CD4-positive, alpha-beta T cell treated with Interleukin-6 at 100 ng/mL for 8 hours (primary cell): ENCODE data around the gene TMEM191B.
"Not testable (repeated sequence)": the region's sequence is repeated elsewhere in the genome, so short reads cannot be mapped to it uniquely, and the experiment has no call there.

ENCODE experiments used
- DNase-seq: peaks from one replicate; pipeline ENCODE4 v3.0.0-alpha.2; 2020; ENCODE audit warnings: mixed read lengths, low spot score

Gene TMEM191B

GRCh38 chr22:18527752-18528596 is at the start of gene TMEM191B:
TMEM191B (plus strand) TSS chr22:18527802; CDS start chr22:18527981, 179 bp downstream.
- DNase-seq, result not testable (repeated sequence)

GRCh38 chr22:18496227-18496626 is 31.4 kb upstream of the TMEM191B start:
- DNase-seq, result not testable (repeated sequence)

GRCh38 chr22:18511327-18511726 is 16.3 kb upstream of the TMEM191B start:
- not testable (repeated sequence) for DNase-seq

- not testable (repeated sequence) for DNase-seq
Observed at GRCh38 chr22:18512378-18512777, 15.2 kb upstream of the TMEM191B start.

DNA sequence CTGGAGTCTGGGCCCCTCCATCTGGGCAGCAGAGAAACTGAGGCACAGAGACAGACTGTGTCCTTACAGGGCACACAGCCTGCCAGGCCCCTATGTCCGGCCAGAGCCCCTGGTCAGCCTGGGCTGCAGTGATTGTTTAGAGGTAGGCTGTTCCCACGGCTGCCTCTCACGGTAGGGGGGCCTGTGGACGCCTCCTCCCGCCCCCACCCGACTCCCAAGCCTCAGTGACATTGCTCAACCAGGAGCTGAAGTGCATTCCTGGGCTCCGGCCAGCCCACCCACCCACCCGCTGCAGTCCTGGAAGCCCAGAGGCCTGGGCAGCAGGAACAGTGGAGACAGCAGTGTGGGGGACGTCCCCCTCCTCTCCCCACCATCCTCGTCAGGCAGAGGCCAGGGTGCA is 14.1 kb upstream of the TMEM191B start:
- not testable (repeated sequence) for DNase-seq

DNA sequence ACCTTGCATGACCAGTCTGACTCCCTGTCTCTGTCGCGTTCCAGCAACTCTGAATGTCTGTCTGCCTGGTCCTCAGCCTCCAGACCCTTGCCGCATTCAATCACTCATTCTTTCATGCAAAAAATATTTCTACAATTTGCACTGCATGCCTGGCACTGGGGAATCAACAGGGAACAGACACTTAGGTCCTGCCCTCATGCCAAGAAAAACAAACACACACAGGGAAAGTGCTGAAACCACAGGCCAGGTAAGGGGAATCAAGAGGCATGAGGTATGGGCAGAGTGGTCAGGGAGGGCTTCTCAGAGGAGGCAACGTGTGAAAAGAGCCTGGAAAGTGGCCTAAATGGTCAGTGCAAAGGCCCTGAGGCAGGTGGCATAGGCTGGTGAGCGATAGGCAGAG is 9.5 kb upstream of the TMEM191B start, which contains the start of gene GGTLC3:
Gene GGTLC3, minus strand, starts transcription at position 101 of the 400 bp plus-strand sequence. CDS start 264 bp downstream, outside the sequence.
- not testable (repeated sequence) for DNase-seq

DNA sequence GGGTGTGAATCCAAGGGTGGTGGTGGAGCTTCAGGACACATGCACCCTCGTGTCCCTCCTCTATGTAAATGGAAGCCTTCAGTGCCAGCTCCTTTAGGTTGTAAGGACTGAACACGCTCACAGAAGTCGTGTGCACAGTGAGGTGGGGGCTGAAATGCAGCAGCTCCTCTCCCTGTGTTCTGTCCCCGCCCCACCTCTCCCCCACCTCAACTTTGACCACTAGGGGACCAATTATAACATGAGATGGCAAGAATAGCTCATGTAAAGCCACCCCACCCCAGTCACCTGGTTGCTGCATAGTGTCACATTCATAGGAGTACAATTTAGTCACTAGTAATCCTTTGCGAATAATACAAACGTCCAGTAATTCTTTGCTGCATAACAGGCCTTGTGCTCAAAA is 4.8 kb upstream of the TMEM191B start:
- DNase-seq, result not testable (repeated sequence)

DNA sequence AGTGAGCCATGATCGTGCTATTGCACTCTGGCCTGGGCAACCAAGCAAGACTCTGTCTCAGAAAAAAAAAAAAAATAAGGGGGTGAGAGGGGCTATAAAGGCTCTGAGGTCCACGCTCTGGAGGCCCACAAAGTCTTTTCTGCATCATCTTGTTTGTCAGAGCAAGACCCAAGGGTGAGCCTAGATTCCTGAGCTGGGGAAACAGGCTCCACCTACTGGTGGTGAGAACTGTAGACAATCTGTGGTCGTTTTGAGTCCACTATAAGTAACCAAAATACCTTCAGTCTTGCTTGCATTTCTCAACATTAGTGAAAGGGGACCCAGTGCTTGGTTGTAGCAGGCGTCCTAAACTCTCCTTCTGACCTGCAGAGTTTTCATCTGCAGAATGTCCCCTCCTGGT is 4.3 kb upstream of the TMEM191B start:
- DNase-seq, result not testable (repeated sequence)

DNA sequence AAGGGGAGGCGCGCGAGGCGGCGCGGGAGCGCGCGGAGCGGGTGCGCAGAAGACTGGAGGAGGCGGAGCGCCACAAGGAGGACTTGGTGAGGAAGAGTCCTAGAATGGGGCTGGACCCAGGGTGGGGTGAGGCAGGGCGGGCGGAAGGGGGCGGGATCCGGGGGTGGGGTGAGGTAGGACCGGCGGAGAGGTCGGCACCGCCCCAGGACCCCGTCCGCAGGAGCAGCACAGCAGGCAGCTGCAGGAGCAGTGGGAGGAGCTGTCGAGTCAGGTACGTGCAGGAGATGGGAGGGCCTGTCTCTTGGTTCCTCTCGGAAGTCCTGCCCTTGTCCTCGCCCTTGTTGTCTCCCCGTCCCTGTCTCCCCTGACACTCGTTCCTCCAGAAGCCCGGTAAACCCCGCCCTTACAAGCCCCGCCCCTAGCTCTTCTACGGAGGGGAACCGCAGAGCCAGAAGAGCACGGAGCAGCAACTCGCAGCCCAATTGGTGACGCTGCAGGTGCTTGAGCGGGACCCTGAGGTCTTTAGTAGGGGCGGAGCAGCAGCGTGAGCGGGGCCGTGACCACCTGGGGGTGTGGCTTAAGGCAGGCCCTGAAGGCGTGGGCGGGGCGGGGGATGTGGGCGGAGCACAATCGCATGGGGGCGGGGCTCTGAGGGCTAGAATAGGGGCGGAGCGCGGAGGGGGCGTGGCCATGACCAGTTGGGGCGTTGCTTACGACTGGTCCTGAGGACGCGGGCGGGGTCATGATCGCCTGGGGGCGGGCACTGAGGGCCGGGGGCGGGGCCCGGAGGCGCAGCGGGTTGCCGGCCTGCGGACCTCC is 1.2 kb downstream of the TMEM191B start:
- DNase-seq, result peak; percentile 74

DNA sequence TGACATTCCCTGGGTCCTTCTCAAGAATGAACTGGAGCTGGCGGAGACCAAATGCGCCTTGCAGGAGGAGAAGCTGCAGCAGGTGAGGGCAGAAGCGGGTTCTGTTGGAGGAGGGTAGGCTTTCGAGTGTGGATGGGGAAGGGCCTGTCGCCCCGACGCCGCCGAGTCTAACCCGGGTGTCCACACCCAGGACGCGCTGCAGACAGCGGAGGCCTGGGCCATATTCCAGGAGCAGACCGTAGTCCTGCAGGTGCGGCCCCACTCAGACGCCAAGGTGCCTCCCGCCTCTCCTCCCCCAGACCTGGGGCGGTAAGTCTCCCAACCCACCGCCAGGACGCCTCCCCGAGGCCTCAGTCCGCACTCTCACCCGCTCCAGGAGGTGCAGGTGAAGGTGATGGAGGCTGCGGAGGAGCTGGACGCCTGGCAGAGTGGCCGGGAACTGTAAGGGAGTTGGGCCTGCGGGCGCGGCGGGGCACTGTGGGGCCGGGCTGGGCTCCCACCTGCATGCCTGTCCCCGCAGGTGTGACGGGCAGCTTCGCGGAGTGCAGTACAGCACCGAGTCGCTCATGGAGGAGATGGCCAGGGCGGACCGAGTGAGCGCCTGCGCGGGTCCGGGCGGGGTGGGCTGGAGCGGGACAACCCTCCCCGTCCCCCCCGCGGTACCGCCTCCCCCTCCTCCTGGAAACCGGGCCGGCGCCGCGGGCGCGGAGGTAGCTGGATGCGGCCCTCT is 2.0 kb downstream of the TMEM191B start:
- DNase-seq, result not testable (repeated sequence)

DNA sequence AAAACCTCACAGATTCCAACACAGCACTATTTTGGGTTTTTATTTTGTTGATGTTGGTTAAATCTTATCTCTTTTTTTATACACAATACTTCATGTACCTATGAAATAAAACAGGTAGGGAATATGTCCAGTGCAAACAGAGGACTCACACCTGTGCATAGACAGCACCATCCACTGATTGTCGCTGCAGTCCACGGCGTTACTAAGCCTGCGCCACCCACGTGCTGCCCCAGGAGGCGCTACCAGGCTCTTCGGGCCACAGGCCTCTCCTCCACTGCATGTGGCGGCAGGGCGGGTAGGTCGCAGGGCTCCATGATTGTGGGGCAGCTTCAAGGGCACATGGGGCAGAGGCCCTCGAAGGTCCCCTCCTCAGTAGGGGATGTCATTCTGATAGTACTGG is 6.0 kb downstream of the TMEM191B start:
- DNase-seq, result not testable (repeated sequence)

DNA sequence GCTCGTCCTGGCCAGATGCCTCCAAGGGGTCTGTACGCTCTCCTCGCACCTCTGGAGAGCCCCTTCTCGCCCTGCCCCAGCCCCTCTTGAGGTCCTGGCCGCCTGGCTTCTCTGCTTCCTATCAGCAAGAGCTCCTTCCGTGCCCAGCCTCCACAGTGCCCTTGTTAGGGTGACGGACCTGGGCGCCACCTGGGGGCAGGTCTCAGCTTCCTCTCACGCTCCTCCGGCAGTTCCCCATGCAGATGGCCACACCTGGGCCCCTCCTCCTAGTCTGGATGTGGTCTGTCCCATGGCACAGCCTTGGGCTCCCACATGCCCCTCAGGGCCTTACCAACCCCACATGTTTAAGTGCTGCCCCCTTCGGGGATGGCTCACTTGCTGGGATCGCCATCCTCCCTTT is 6.7 kb downstream of the TMEM191B start:
- DNase-seq, result not testable (repeated sequence)

DNA sequence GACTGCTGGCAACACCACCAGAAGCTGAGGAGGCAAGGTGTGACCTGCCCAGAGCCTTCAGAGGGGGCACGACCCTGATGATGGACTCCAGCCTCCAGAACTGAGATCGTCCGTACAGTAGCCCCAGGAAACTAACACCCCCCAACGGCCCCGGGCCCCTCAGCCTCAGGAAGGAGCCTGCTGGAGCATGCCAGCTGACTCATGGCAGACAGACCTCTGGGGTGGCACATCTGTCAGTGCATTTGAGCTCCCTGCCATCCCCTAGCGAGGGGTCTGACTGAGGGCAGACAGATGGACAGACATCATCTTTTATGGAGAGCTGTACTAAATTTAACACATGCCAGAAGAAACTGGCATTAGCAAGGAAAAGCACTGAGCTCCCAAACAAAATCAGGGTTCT is 12.4 kb downstream of the TMEM191B start:
- DNase-seq, result not testable (repeated sequence)

- not testable (repeated sequence) for DNase-seq
Observed at GRCh38 chr22:18543400-18543799, 15.8 kb downstream of the TMEM191B start.

DNA sequence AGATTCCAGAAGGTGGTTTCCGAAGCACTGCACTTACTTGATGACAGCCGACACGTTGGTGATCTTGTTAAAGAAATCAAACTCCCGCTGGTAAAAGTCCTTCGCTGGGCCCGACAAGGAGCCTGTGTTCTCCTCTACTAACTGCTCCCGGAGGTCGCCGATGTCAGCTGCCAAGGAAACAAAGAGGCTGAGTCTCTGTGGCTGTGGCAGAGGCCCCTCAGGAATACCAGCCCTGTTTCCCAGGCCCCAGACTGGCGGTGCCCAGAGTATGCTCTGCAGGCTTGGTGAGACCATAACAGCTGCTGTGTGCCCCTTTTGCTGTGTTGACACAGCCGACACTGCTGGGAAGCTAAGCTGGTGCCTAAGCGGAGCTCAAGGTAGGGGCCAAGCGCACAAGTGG is 17.0 kb downstream of the TMEM191B start:
- not testable (repeated sequence) for DNase-seq

DNA sequence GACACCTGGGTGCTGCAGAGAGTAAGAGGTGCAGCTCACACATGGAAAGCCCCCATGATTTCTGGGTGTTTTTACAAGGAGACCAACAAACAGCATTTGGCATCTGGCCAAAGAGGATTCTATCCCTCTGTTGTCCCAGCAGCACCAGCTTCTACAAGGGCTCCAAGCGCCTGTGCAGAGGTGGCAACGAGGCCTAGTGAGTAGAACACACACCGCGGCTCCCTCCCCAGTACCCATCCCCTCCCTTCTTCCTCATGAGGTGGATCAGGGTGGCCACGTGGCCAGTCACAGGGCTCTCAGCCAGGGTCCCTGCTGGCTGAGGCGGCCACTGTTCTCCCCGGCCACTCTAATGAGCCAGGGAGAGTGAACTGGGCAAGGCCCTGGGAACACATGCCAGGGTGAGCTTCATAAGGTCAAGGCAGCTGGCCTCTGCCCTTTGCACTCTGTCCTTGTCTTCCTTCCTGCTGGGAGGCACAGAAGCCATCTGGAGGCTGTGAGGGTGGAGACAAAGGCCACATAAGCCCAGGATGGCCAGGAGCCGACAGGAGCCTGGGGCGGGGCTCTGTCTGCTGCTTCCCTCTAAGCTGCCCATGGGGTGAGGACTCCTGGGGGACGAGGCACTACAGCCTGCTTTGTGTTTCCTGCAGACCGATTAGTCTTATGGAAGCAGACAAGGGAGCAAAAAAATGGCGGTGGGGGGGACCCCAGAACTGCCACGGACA is 22.0 kb downstream of the TMEM191B start:
- not testable (repeated sequence) for DNase-seq

DNA sequence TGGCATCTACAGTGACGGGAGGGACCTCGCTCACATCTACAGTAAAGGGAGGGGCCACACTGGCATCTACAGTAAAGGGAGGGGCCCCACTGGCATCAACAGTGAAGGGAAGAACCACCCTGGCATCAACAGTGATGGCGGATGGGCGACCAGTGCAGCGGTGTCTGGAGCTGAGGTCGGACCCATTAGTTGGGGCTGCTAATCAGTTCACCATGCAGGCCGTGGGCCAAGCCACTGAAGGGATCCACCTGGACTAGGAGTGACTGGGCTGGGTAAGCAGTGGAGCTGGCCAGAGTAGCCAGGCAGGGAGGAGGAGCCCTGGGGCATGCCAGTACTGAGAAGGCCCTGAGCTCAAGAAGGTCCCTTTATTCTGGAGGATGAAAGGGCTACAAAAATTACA is 23.4 kb downstream of the TMEM191B start:
- DNase-seq, result not testable (repeated sequence)

DNA sequence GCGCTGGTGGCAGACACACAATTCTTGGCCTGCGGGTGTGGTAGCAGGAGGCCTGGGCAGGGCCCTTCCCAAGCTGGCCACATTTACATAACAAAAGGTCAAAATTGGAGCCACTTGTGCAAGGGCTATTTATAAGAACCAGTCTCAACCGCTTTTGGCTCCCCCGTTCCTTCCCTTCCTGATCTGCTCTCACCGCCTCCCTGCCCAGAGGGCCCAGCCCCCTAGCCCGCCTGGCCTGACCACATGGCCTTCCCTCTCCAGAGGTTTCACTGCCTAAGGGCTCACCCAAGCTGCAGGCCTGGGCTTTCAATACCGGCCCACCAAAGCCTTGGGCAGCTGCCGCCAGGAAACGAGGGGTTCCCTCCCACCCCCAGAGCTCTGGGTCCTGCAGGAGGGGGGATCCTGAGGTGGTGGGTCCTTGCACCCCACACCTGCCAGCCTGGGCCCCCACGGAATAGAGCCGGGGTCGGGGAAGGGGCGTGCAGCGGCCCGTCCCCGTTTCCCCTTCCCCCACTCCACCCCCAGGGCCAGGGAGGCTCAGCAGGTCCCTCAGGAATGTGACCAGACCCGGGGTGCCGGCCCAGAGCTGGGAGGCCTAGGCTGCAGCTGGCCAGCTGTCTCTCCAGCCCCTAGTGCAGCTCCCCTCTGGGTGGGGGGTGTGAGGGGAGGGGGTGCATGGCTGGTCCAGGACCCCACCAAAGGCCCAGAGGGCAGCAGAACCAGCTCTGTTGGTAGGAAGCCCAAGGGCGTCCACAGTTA is 25.4 kb downstream of the TMEM191B start:
- not testable (repeated sequence) for DNase-seq

- DNase-seq, result not testable (repeated sequence)
Observed at GRCh38 chr22:18554280-18555256, 27.0 kb downstream of the TMEM191B start.
